OCI-LY7 (cell line): Measurements from ENCODE around the gene ABHD10. TPM values are rescaled to one million over a fixed set of nuclear protein-coding genes. Genes with fewer than 3 reads are reported as not detected.
A peak's percentile ranks its signal among the peaks of the same experiment; 100 is the strongest.

Experiments used
- BruUV-seq: library from RNA; stranded (reverse); fragments of 400-500 nt; replicated peaks from 2 replicates; lab custom pipeline; 2021; lab: Mats Ljungman, UMichigan
- CTCF ChIA-PET: fragments of 300-600 bp; sonication (Branson Sonifier 250); formaldehyde crosslinking; loops from one replicate; lab custom pipeline; 2022; ENCODE audit warnings: antibody characterized with exemption; ENCODE audit not compliant: unreplicated experiment; lab: Charles Lee
- POLR2A ChIA-PET: fragments of 300-600 bp; sonication (Branson Sonifier 250); formaldehyde crosslinking; loops from one replicate; lab custom pipeline; 2022; ENCODE audit warnings: antibody characterized with exemption; lab: Charles Lee
- DNase-seq: peaks from one replicate; pipeline ENCODE4 v3.0.0-alpha.2; 2015; ENCODE audit warnings: low spot score
- H2AFZ ChIP-seq: fragments of 200-600 bp; sonication (generic), shearing (Covaris generic); 2 replicates; pipeline ENCODE4 v1.6.1; 2014; ENCODE audit warnings: mild to moderate bottlenecking, antibody characterized with exemption, low read length, moderate library complexity
- H3K27ac ChIP-seq: fragments of 200-600 bp; sonication (generic); 2 replicates; pipeline ENCODE4 v1.5.1; 2014; ENCODE audit warnings: mixed run types, low read depth, mild to moderate bottlenecking, moderate library complexity, low read length, inconsistent platforms; ENCODE audit not compliant: poor library complexity, severe bottlenecking
- H3K36me3 ChIP-seq: fragments of 200-600 bp; sonication (generic); 2 replicates; pipeline ENCODE4 v1.6.1; 2014; ENCODE audit warnings: mild to moderate bottlenecking, antibody characterized with exemption, low read length, moderate library complexity, mixed read lengths; ENCODE audit not compliant: insufficient read depth
- H3K4me1 ChIP-seq: fragments of 200-600 bp; sonication (generic); 2 replicates; pipeline ENCODE4 v1.5.1; 2014; ENCODE audit warnings: mild to moderate bottlenecking, low read length; ENCODE audit not compliant: insufficient read depth, poor library complexity, severe bottlenecking
- H3K4me2 ChIP-seq: fragments of 200-600 bp; sonication (generic); 2 replicates; pipeline ENCODE4 v1.6.1; 2014; ENCODE audit warnings: mild to moderate bottlenecking, low read length
- H3K4me3 ChIP-seq: fragments of 200-600 bp; sonication (generic); 2 replicates; pipeline ENCODE4 v1.5.1; 2014; ENCODE audit warnings: mild to moderate bottlenecking, low read depth, low read length; ENCODE audit not compliant: poor library complexity, severe bottlenecking
- H3K79me2 ChIP-seq: fragments of 200-600 bp; sonication (generic); 2 replicates; pipeline ENCODE4 v1.6.1; 2016; ENCODE audit warnings: low read depth, mild to moderate bottlenecking, low read length, moderate library complexity, mixed read lengths; ENCODE audit not compliant: insufficient read depth
- H3K9me2 ChIP-seq: fragments of 200-600 bp; sonication (generic); 2 replicates; pipeline ENCODE4 v1.6.1; 2016; ENCODE audit warnings: mild to moderate bottlenecking, low read length, mixed read lengths; ENCODE audit not compliant: insufficient read depth
- H3K9me3 ChIP-seq: fragments of 200-600 bp; sonication (generic); 2 replicates; pipeline ENCODE4 v1.6.1; 2014; ENCODE audit warnings: mild to moderate bottlenecking, mixed run types, low read length, mixed read lengths
- H4K20me1 ChIP-seq: fragments of 200-600 bp; sonication (generic); 2 replicates; pipeline ENCODE4 v1.6.1; 2014; ENCODE audit warnings: mild to moderate bottlenecking, antibody characterized with exemption, low read length, moderate library complexity, mixed read lengths; ENCODE audit not compliant: insufficient read depth
- CTCF ChIP-seq: fragments of 200-600 bp; sonication (generic); conservative IDR thresholded peaks from 2 replicates; pipeline ENCODE4 v1.5.1; 2014; ENCODE audit warnings: mild to moderate bottlenecking, antibody characterized with exemption, low read length, moderate library complexity, mixed read lengths
- EZH2phosphoT487 ChIP-seq: fragments of 200-600 bp; sonication (generic); IDR thresholded peaks from 2 replicates; pipeline ENCODE4 v1.6.1; 2018; ENCODE audit warnings: low read depth, borderline replicate concordance, mild to moderate bottlenecking, mixed run types, antibody characterized with exemption, low read length, moderate library complexity, mixed read lengths
- intact Hi-C: fragments of 100-400 bp; cut with micrococcal nuclease; formaldehyde crosslinking; loops from one replicate; pipeline ENCODE4 v1.10.0; 2022; ENCODE audit not compliant: unreplicated experiment
- total RNA-seq, 2 experiments: library from RNA; depleted of rRNA in 1 of 2; stranded (reverse); fragments of >200 nt in 1 of 2; shearing (Covaris generic) in 1 of 2; gene quantifications; 2 replicates each; pipeline ENCODE4 v1.2.3, GENCODE V29; 2014 to 2022

ABHD10 gene
- total RNA-seq, 2 experiments from 2014 or later = 40.8 to 46.5 TPM

DNA sequence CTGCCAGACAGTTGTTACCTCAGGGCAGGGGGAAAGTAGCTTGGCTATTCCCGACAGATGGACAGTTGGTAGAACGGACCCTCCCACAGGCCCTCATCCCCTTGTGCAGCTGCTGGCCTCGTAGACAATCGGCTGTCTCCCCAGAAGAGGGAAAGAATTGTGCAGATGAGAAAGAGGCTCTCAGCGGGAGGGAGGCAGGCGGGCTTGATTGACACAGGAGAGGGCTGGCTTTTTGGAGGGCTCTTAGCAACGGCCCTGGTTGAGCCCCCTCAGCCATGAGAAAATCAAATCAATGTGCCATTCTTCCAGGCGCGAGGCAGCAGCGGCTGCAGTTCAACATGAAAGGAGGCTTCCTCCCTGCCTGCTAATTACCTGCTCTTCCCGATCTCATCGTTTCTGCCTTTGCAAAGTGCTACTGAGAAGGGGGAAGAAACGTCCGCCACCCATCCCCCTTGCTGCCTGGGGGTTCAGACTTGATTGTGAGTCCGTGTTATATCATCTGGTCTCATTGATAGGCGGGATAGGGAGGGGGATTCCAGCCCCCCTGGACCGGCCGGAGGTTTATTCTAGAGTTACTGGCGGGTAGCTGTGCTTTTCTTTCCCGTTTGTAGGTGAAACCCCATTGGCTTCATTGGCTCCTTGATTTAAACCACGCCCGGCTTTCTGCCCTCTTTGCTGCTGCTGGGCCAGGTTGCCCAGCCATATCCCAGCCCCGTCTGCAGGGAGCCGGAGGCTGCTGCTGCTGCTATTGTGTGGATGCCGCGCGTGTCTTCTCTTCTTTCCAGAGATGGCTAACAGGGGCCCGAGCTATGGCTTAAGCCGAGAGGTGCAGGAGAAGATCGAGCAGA lies 20.0 kb downstream of the ABHD10 start, which contains the start of gene TAGLN3:
TSS of gene TAGLN3 (plus strand) at position 287 of the 848 bp plus-strand sequence. CDS start at position 788, 501 bp downstream.
- no peaks in the 10 kb centered on the region for H4K20me1 ChIP-seq
- no peak for TF ChIP-seq CTCF
- no peak for TF ChIP-seq EZH2phosphoT487
- peaks cover under 1% of the 10 kb centered on the region; the same call in 1 of the 2 replicates for H3K36me3 ChIP-seq
- ChIA-PET POLR2A (interaction anchor here (0.6 to 1.3 kb wide), 3 partner anchors 13 to 20 kb away, joined by 3 to 5 read pairs (median 3); partner anchors contain the start of gene ABHD10), CTCF (no interaction called here)
- no peak within 1 kb of the TSS for H3K27ac ChIP-seq
- H2AFZ ChIP-seq = peak within 1 kb of the TSS; percentile 35; the same call in 1 of the 2 replicates
- no peaks in the 10 kb centered on the region for H3K9me3 ChIP-seq
- BruUV-seq = no TSS peak
- H3K4me2 ChIP-seq = peak within 1 kb of the TSS; percentile 60; the same call in 1 of the 2 replicates
- no peaks in the 10 kb centered on the region for H3K79me2 ChIP-seq
- intact Hi-C loops = no loop called here
- peak within 1 kb of the TSS; percentile 25 for H3K4me3 ChIP-seq
- H3K9me2 ChIP-seq = no peaks in the 10 kb centered on the region
- DNase-seq = peak; percentile 10
- H3K4me1 ChIP-seq = peaks cover 9% of the 10 kb centered on the region

GRCh38 chr3:111999484-112000324 lies 20.9 kb downstream of the ABHD10 start:
- Histone ChIP-seq H3K4me1 (peaks cover 9% of the 10 kb centered on the region), H2AFZ (peak overlapping the region; percentile 35; the same call in 1 of the 2 replicates), H3K4me3 (no peak overlapping the region), H3K79me2 (no peaks in the 10 kb centered on the region), H3K9me2 (no peaks in the 10 kb centered on the region), H3K9me3 (no peaks in the 10 kb centered on the region), H3K27ac (no peak overlapping the region), H3K36me3 (no peaks in the 10 kb centered on the region), H3K4me2 (peak overlapping the region; percentile 60; the same call in 1 of the 2 replicates), H4K20me1 (no peaks in the 10 kb centered on the region)
- POLR2A ChIA-PET = interaction anchor here (0.6 to 1.3 kb wide), 3 partner anchors 13 to 21 kb away, joined by 3 to 5 read pairs (median 5); partner anchors contain the start of gene ABHD10
- intact Hi-C loops = no loop called here
- TF ChIP-seq CTCF (no peak), EZH2phosphoT487 (no peak)
- DNase-seq = no peak
- CTCF ChIA-PET = no interaction called here
- no TSS peak for BruUV-seq
